Raji (cell line): Measurements from ENCODE around the gene FGFRL1.

Source experiments
- POLR2A ChIP-seq: IDR thresholded peaks from 2 replicates; pipeline ENCODE4 v1.6.1; 2011; ENCODE audit warnings: low read depth, low read length, control low read depth; ENCODE audit not compliant: insufficient read depth

The FGFRL1 gene

DNA sequence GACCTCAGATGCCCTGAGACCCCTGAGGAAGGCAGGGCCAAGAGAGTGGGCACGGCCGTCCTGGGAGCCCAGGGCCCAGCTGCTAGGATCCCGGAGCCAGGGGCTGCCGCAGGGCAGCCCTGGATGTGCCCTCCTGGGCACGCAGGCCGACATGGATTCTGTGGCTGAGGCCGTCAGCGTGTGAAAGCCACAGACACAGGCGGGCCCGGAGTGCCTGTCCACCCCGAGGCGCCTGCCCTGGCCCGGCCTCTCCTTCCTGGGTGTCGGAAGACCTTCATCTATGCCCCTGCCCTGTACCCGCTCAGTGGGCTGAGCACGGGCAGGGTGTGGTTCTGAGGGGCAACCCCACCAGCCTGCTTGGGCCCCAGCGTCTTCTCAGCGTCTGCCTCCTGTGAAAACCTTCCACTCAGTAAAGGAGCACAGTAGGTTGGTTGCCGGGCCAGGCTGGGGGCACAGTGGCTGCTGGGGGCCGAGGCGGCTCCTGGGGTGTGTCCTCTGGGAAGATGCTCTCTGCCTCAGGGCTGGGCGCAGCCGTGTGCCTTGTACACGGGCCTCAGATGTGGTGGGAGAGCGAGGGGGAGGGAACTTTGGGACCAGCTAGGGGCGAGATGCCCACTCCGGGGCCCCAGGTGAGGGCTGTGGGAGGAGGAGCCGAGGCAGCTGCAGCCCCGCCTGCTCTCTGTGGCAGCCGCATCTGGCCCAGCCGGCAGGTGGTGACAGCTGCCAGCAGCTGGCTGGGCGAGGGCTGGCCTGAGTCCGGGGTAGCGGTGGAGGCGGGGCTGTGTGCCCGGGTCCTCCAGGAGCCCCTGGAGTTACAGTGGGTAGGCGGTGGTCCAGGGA lies 20.8 kb downstream of the FGFRL1 start:
- TF ChIP-seq POLR2A = no peak

DNA sequence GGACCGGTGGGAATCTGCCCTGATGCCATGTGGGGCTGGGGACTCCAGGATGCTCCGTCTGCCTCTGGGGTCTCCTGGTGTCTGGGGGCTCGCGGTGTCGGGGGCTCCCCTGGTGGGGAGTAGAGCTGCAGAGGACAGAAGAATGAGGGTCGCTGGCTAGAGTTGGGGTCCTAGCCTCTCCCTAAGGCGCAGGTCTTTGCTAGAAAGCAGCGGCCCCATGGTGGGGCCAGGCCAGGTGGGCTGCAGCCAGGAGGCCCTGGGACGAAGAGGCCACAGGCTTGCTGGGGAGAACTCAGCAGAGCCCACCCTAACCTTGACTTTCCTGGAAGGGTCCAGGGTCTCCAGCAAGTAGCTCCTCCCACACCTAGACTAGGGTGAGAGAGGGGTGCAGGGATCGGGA lies 21.4 kb downstream of the FGFRL1 start:
- TF ChIP-seq POLR2A = no peak

DNA sequence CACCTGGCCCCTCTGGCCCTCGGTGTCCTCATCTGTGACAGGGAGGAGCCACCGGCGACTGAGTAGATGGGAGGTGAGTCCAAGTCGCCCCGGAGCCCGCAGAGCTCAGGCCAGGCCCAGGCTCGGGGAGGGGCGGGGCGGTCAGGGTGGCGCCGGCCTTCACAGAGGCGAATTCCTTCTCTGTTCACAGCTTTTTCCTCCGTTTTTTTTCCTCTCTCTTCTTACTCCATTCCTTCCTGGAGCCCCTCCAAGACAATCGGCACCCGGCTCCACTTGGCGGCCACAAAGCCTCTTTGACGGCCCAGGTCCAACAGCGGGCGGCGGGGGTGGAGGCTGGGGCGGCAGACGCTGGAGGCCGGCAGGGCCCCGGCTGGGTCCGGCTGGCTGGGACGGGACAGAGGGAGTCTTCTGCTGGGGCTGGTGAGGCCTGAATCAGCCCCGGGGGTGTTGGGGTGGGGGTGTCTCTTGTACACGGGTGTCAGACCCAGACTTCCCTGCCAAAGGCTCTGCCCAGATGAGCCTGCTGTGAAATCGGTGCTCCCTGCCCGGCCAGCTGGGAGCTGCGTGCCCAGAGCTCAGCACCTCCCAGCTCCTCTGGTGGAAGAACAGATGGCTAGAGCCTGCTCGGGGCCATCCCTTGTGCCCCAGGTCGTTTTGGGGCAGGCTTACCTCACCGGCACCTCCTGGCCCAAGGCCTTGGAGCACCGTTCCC lies 22.6 kb downstream of the FGFRL1 start:
- TF ChIP-seq POLR2A = no peak

DNA sequence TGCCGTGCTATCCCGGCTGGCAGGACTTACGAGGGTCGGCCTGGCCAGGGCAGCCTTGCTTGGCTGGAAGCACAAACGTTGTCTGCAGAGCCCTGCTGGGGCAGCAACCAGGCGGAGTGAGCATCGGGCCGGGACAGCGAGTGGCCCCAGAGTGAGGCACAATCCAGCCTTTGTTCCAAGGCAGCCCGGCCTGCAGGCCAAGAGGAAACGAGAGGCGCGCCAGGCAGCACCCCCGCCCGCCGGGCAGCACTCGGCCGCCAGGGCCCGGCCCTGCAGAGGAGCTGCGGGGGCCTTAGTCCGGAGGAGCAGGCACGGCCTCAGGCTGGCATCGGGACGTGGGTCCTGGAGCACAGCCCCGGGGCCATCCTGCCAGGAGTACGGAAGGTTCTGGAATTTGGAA lies 24.1 kb downstream of the FGFRL1 start:
- no peak for TF ChIP-seq POLR2A

DNA sequence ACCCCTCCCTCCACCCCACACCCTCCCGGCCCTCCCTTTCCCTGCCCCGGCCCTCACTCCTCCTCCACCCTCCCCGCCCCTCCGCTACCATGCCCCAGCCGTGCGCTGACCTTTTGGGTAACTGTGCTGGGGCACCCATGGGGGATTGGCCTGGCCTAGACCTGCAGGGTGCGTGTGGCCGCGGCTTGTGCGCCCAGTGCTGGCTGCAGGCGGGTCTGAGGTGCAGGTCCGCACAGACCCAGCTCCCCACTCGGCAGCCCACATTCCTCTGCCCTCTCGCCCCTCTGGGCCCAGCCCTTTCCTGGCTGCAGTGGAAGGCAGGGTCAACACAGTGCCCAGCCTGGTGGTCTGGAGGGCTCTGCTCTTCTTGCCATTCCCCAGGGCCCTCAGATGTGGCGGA lies 24.7 kb downstream of the FGFRL1 start:
- no peak for TF ChIP-seq POLR2A

DNA sequence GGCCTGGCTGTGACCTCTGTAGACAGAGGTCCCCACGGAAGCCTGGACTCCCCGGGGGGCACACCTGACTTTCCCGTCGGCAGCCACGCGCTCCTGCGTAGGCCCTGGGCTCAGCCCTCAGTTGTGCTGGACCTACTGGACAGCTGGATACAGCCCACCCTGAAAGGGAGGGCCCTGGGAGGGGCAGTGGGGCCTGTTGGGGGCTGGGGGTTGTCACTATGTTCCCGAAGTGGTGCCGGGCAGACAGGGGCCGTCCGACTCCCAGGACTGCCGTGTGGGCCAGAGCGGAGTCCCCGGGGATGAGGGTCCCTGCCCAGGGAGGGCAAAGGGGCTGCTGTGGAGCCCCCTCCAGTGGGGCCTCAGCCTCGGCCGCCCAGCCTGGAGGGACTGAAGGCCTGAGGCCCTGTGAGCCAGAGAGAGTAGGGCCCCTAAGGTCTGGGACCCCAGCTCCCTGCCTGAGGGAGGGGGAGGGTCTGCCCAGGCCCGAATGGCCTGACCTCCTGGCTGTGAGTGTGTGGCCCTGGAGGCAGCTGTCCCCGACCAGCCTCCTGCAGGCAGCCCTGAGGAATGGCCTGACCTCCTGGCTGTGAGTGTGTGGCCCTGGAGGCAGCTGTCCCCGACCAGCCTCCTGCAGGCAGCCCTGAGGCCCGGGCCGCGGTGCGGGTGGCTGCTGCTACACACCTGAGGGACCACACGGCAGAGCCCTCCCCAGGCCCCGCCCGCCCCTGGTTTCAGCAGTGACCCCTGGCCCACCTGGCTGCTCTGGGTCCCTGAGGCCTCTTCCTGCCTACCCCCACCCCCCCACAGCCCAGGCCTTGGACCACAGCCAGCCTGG lies 25.8 kb downstream of the FGFRL1 start:
- no peak for TF ChIP-seq POLR2A

DNA sequence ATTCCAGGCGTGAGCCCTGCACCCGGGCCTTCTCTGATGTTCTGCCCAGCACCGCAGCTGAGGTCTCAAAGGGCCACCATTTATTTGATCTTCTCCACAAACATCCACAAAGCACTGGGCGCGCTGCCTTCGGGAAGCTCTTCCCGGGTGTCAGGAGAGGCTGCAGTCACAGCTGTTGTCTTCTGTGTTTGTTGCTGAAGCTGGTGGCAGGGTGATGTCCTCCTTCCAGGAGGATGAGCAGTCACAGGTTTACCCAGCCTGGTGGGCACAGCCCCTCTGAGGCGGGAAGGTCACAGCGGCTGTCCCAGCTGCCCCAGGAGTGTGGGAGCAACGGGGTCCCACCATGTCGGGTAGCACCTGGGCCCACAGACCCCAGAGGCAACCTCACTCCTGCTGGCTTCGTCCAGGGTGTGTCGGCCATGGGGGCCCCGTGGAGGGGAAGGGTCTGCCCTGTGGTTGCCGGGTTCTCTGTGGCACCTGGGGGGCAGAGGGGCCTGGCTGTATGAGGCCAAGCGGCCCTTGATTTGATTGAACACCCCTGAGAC lies 27.6 kb downstream of the FGFRL1 start:
- TF ChIP-seq POLR2A = no peak

DNA sequence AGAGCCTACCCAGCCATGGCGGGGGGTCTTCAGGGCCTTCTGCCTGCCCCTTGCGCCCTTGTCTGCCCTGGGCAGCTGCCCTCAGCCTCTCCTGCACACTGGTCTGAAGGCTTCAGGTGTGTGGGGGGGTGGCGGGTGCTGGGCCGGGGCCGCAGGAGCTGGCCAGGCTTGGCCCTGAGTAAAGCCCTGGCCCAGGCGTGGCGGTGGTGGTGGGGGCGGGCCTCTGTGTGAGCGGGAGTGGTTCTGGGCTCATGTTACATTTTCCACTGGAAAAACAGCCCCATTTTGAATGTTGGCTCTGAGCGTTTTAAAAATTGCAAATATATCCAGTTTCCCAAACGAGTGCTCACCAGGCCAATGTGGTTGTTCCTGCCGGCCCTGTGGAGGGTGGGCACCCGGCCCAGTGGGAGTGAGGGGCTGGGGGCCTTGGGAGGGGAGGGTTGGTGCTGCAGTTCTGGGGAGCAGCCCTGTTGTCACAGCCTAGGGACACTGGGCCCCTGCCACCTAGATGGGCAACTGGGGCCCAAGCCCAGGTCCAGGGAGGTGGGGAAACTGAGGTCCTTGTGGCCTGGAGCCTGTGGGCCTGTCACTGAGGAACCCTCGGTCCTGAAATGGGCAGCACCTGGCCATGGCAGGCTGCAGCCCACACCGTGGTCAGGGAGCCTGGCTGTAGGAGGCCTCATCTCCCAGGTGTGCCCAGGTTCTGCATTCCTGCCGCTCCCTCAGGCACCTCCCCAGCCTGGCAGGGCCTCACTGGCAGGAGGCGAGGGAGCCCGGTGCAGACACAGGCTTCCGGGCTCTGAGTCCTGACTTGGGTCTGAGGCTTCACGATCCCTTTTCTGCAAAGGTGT lies 28.3 kb downstream of the FGFRL1 start:
- no peak for TF ChIP-seq POLR2A

DNA sequence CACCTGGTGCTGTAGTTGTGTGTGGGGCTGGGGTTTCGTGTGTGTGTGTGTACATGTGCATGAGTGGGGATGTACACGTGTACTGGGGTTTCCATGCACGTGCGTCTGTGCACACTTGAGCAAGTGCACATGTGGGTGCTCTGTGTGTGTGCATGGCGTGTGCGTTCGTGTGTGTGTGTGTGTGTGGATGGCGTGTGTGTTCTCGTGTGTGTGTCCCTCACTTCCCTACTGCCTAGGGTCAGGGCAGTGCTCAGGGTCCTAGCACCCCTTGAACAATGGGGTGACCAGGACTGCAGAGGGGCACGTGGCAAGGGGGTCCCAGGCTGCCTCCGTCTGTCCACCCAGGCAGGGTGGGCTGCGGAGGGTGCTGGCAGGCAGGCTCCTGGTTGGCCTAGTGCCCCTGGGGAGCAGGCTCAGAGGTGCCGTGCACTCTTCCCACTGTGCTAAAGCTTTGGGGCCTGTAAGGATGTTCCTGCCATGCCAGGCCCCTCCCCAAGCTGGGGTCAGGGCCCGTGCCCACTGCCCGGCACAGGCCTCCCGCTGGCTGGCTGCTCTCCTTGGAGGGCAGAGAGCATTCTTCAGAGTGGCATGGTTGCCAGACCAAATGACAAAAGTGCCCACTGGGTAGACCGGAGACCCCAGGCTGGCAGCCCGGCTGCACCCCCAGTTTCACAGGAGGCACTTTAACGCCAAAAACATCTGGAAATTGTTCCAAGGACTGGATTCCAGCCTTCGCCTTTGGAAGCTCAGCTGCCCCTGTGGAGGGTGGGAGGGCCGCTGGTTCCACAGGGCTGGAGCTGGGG lies 29.1 kb downstream of the FGFRL1 start:
- TF ChIP-seq POLR2A = no peak

DNA sequence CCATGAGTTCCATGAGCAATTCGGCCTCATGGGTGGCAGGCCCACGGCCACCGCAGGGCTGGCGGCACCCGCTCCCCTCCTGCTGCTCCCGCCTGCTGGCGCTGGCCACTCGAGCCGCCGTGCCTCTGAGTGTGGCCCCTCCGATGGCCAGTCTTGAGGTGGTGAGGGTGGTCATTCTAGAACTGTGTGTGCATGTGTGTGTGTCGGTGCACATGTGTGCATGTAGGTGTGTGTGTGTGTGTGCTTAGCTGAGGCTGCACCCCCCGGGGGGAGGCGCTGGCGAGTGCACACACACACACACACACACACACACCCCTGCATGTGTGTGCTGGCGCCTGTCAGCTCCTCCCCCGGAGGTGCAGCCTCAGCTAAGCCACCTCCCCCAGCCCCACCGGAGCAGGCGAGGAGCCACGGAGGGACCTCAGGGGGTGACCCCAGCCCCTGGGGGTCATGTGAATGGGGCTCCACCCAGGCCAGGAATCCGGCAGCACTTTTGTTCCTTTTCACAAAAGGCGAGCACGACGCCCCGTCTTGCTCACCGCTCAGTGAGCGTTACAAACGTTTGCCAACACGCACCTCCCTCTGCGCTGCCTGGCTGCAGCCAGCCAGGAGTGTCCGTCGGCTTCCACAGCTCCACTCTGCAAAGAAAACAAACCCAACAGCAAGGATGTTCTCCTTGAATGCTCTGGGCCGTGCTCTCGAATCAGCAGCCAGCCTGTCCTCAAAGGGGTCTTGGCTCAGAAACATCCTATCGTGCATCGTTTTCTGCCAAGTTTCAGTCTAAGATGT lies 29.9 kb downstream of the FGFRL1 start:
- no peak for TF ChIP-seq POLR2A

DNA sequence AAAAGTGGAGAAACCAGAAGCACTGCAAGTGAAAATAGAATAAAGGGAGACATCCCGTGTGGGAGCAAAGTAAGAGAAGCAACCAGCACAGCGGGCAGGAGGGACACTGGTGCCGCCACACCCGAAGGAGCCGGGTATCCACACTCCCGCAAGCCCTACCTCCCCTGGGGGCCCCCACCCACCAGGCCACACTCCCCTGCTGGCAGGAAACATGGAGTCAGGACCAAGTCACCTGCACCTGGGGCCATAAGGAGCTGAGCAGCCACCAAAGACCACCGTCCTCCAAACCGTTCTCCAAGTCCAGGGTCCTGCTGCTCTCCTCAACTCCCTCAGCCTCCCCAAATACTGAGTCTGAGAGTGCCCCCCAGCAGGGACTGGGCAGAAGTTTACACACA lies 30.5 kb downstream of the FGFRL1 start:
- no peak for TF ChIP-seq POLR2A

DNA sequence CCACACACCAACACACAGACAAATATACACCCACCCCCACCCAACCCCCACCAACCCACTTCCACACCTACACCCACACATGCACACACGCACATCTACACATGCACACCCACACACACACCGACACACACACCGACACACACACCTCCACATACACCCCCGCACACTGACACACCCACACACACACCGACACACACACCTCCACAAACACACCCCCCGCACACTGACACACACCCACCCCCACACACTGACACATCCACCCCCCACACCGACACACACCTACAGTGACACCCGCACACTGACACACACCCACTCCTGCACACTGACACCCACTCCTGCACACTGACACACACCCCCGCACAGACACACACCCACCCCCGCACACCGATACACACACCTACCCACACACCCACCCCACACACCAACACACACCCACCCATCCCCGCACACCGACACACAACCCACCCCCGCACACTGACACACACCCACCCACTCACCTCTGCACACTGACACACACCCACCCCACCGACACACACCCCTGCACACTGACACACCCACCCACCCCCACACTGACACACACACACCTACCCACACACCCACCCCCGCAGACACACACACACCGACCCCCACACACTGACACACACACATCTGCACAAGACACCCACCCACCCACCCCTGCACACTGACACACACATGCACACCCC lies 31.1 kb downstream of the FGFRL1 start:
- no peak for TF ChIP-seq POLR2A
